GM21529 (cell line): Measurements from ENCODE around the gene APOL2.

Experiments
- ATAC-seq: cut with Tn5 transposase; IDR thresholded peaks from one replicate; pipeline ENCODE4 v1.9.1; 2021; ENCODE audit not compliant: unreplicated experiment

Gene APOL2

GRCh38 chr22:36180038-36180880 lies 59.1 kb downstream of the APOL2 start:
- no peak for ATAC-seq

GRCh38 chr22:36177160-36177559 lies 62.2 kb downstream of the APOL2 start:
- ATAC-seq = no peak
